GM19467 (cell line): ENCODE measurements around the gene PATZ1.

Experiments
- ATAC-seq: cut with Tn5 transposase; IDR thresholded peaks from one replicate; pipeline ENCODE4 v1.9.1; 2021; ENCODE audit warnings: mild to moderate bottlenecking, moderate library complexity; ENCODE audit not compliant: unreplicated experiment

Gene PATZ1

DNA sequence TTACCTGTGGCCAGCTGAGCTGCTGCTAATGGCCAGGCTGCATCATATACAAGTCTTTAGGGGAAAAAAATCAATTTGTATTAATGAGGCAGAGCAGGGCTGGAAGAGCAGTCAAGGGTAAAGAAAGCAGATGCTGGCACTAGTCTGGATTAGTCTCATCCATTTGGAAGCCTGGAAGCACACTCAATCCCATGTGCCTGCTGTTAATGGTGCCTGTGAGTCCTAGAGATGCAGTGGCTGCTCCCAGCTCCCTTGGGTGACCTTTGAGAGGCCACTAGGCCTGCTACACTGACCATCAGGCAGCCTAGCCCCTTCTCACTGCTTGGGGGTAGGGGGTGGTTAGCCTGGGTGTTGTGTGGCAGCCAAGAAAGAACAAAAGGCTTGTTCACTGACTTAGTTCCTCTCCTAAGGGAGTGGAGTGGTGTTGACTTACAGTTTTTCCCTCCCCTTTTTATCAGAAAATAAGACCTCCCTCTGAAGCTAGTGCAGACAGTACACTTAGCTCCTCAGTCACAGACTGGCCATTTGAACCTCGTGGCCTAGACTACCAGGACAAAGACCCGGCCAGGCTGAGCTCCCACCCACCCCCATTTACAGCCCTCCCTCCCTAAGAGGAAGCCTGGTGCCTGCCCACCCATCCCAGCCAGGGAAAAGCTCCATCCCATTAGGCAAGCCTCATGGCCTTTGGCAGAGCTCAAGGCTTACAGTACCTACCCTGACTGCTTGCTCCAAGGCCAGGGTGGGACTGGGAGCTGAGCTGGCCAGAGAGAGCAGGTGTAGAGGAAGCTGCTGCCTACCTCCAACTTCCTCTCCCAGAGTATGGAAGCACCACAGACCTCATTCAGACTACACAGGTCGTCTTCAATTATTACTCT, 61.6 kb downstream of the PATZ1 start:
- ATAC-seq: no peak

DNA sequence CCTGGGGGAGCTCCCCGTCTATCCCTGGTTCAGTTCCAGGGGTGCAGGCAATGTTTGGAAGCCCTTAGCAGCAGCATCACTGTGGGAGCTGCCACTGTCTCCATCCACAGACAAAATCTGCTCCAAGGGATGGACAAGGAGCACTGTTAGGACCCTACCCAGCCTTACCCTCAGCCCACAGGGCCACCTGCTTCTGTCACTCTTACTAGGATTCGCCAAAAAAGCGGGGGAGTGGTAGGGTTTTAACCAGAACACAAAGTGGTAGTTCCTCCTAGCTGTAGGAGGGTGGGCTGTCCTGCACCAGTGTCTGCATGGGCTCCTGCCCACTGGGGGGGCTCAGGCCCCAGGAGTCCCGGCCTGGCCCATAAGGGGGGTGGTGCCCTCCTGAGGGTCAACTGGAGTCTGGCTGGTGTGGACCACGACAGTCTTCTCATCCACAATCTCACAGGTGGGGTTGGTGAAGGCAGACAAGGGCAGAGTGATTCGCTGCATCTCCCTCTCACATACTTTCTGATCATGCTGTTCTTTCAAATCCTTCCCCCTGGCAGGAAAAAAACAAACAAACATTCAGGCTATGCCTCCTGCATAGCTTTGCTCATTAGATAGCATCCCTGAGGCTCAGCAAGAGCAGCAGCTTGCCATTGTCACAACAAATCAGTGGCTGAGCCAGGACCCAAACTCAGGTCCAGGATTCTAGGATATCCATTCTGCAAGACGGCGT, 63.2 kb downstream of the PATZ1 start:
- ATAC-seq: no peak

DNA sequence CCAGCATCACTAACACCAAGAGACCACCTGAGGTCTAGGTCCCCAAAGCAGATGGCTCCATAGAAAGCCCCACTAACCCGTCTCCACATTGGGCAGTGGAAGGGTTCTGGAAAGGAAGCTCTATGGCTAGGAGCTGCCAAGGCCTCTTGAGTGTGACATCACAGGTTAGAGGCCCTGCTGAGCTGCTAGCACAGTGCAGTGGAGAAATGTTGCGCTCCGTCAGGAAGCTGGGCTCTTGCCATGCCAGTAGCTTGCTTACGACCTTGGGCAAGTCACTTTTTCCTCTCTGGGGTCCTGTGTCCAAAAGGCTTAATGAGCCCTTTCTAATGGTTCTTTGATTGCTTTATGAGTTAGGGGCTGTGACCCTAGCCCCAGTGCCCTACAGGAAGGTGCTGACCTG, 64.4 kb downstream of the PATZ1 start:
- ATAC-seq: no peak

DNA sequence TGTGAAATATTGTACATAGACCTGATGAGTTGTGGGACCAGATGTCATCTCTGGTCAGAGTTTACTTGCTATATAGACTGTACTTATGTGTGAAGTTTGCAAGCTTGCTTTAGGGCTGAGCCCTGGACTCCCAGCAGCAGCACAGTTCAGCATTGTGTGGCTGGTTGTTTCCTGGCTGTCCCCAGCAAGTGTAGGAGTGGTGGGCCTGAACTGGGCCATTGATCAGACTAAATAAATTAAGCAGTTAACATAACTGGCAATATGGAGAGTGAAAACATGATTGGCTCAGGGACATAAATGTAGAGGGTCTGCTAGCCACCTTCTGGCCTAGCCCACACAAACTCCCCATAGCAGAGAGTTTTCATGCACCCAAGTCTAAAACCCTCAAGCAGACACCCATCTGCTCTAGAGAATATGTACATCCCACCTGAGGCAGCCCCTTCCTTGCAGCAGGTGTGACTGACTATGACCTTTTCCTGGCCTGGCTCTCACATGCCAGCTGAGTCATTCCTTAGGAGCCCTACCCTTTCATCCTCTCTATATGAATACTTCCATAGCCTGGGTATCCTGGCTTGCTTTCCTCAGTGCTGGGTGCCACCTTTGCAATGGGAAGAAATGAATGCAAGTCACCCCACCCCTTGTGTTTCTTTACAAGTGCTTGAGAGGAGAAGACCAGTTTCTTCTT, 66.2 kb downstream of the PATZ1 start:
- no peak for ATAC-seq

DNA sequence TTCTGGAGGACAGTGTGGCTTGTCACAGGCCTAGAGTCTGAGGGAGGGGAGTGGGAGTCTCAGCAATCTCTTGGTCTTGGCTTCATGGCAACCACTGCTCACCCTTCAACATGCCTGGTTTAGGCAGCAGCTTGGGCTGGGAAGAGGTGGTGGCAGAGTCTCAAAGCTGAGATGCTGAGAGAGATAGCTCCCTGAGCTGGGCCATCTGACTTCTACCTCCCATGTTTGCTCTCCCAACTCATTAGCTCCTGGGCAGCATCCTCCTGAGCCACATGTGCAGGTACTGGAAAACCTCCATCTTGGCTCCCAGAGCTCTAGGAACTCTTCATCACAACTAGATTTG, 66.8 kb downstream of the PATZ1 start:
- ATAC-seq: no peak

DNA sequence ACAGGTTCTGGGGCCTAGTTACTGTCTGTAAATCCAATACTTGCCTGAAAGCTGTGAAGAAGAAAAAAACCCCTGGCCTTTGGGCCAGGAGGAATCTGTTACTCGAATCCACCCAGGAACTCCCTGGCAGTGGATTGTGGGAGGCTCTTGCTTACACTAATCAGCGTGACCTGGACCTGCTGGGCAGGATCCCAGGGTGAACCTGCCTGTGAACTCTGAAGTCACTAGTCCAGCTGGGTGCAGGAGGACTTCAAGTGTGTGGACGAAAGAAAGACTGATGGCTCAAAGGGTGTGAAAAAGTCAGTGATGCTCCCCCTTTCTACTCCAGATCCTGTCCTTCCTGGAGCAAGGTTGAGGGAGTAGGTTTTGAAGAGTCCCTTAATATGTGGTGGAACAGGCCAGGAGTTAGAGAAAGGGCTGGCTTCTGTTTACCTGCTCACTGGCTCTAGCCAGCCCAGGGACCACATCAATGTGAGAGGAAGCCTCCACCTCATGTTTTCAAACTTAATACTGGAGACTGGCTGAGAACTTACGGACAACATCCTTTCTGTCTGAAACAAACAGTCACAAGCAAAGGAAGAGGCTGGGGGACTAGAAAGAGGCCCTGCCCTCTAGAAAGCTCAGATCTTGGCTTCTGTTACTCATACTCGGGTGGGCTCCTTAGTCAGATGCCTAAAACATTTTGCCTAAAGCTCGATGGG, 67.4 kb downstream of the PATZ1 start:
- no peak for ATAC-seq

DNA sequence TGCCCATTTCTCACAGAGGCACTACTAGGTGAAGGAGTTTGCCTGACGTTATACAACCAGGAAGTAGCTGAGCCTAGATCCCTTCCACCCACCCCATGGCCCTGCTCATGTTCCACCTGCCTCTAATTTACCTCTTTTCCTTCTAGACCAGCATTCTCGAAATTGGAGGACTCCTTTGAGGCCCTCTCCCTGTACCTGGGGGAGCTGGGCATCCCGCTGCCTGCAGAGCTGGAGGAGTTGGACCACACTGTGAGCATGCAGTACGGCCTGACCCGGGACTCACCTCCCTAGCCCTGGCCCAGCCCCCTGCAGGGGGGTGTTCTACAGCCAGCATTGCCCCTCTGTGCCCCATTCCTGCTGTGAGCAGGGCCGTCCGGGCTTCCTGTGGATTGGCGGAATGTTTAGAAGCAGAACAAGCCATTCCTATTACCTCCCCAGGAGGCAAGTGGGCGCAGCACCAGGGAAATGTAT, 68.0 kb downstream of the PATZ1 start:
- ATAC-seq: no peak

DNA sequence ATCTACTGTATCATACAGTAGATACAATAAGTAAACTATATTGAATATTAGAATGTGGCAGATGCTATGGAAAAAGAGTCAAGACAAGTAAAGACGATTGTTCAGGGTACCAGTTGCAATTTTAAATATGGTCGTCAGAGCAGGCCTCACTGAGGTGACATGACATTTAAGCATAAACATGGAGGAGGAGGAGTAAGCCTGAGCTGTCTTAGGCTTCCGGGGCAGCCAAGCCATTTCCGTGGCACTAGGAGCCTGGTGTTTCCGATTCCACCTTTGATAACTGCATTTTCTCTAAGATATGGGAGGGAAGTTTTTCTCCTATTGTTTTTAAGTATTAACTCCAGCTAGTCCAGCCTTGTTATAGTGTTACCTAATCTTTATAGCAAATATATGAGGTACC, 68.4 kb downstream of the PATZ1 start:
- no peak for ATAC-seq

DNA sequence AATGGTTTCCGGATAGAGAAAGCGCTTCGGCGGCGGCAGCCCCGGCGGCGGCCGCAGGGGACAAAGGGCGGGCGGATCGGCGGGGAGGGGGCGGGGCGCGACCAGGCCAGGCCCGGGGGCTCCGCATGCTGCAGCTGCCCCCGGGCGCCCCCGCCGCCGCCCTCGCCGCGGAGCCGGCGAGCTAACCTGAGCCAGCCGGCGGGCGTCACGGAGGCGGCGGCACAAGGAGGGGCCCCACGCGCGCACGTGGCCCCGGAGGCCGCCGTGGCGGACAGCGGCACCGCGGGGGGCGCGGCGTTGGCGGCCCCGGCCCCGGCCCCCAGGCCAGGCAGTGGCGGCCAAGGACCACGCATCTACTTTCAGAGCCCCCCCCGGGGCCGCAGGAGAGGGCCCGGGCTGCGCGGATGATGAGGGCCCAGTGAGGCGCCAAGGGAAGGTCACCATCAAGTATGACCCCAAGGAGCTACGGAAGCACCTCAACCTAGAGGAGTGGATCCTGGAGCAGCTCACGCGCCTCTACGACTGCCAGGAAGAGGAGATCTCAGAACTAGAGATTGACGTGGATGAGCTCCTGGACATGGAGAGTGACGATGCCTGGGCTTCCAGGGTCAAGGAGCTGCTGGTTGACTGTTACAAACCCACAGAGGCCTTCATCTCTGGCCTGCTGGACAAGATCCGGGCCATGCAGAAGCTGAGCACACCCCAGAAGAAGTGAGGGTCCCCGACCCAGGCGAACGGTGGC, 69.5 kb downstream of the PATZ1 start:
- ATAC-seq: no peak
